HepG2 (cell line): ENCODE results near the gene SLC16A13. TPM values are rescaled to one million over a fixed set of nuclear protein-coding genes. Genes with fewer than 3 reads are reported as not detected.

Experiments
- ATAC-seq: fragments of 200-7000 bp; cut with Tn5 transposase; 3 replicates; pipeline ENCODE4 v1.9.1; 2020; ENCODE audit warnings: mild to moderate bottlenecking, moderate library complexity
- BruUV-seq: library from RNA; stranded (reverse); fragments of 400-500 nt; replicated peaks from 2 replicates; lab custom pipeline; 2021; lab: Mats Ljungman, UMichigan
- CTCF ChIA-PET: fragments of 300-600 bp; formaldehyde crosslinking; extraction: SDS; loops from one replicate; lab custom pipeline; 2021; ENCODE audit warnings: low total read pairs, inconsistent platforms, low intra/inter-chr PET ratio; lab: Yijun Ruan, JAX
- POLR2A ChIA-PET: fragments of 350-600 bp; sonication (Branson Sonifier 250); formaldehyde crosslinking; loops from one replicate; lab custom pipeline; 2020; ENCODE audit warnings: antibody characterized with exemption, inconsistent platforms; lab: Yijun Ruan, JAX
- DNase-seq: peaks from one replicate; pipeline ENCODE4 v3.0.0-alpha.2; 2015; ENCODE audit warnings: low spot score
- FAIRE-seq: peaks from 3 replicates; lab custom pipeline; 2011; peaks lifted over from hg19 to GRCh38; lab: Jason Lieb, UNC
- H2AFZ ChIP-seq: one replicate; pipeline ENCODE4 v1.6.1; 2011; ENCODE audit warnings: low read length, inconsistent platforms
- H3K27ac ChIP-seq: fragments of 300-600 bp; 3 replicates; pipeline ENCODE4 v1.8.0; 2011; ENCODE audit warnings: mixed run types, mild to moderate bottlenecking, mixed read lengths, low read length, inconsistent platforms; ENCODE audit not compliant: insufficient read depth; ENCODE audit errors: extremely low read length
- H3K27me3 ChIP-seq, 2 experiments: fragments of 200-600 bp in 1 of 2; 2 replicates in 1 of 2; 3 replicates in 1 of 2; pipeline versions ENCODE4 v1.6.0 to v1.8.0; 2011; ENCODE audit warnings: low read length in 2 of 2, mild to moderate bottlenecking in 2 of 2, moderate library complexity in 2 of 2, inconsistent platforms in 1 of 2; ENCODE audit not compliant: insufficient read depth in 2 of 2, control insufficient read depth in 1 of 2
- H3K36me3 ChIP-seq, 2 experiments: fragments of 200-600 bp in 1 of 2; replicated peaks in 1 of 2; 2 replicates in 1 of 2; 3 replicates in 1 of 2; pipeline versions ENCODE4 v1.5.1 to v1.8.0; 2011; ENCODE audit warnings: low read length in 2 of 2, inconsistent platforms in 1 of 2; ENCODE audit not compliant: insufficient read depth in 2 of 2, control insufficient read depth in 1 of 2
- H3K4me1 ChIP-seq: 2 replicates; pipeline ENCODE4 v1.5.1; 2012; ENCODE audit warnings: low read length, inconsistent platforms; ENCODE audit not compliant: insufficient read depth
- H3K4me2 ChIP-seq: 2 replicates; pipeline ENCODE4 v1.6.0; 2011; ENCODE audit warnings: low read depth, low read length, inconsistent platforms
- H3K4me3 ChIP-seq, 3 experiments: fragments of 200-600 bp in 1 of 3; sonication (generic), shearing (Covaris generic) in 1 of 3; replicated peaks in 1 of 3; 2 replicates each; pipeline ENCODE4 v1.5.1; 2011 to 2016; ENCODE audit warnings: low read length in 3 of 3, inconsistent platforms in 2 of 3, low read depth in 2 of 3, mild to moderate bottlenecking in 2 of 3, control low read depth in 1 of 3, mixed read lengths in 1 of 3; ENCODE audit not compliant: insufficient read depth in 1 of 3
- H3K79me2 ChIP-seq: one replicate; pipeline ENCODE4 v1.6.1; 2011; ENCODE audit warnings: low read length, inconsistent platforms; ENCODE audit not compliant: insufficient read depth
- H3K9ac ChIP-seq: 2 replicates; pipeline ENCODE4 v1.6.0; 2011; ENCODE audit warnings: mild to moderate bottlenecking, low read depth, low read length, inconsistent platforms; ENCODE audit not compliant: insufficient read depth
- H3K9me3 ChIP-seq: 2 replicates; pipeline ENCODE4 v1.5.1; 2012; ENCODE audit warnings: mild to moderate bottlenecking, low read length
- H4K20me1 ChIP-seq: 2 replicates; pipeline ENCODE4 v1.6.0; 2011; ENCODE audit warnings: inconsistent platforms, mild to moderate bottlenecking, low read length, moderate library complexity; ENCODE audit not compliant: insufficient read depth
- GFI1 ChIP-seq: sonication (generic); formaldehyde crosslinking; IDR thresholded peaks from 2 replicates; pipeline ENCODE4 v1.5.0; 2020; ENCODE audit warnings: missing genetic modification reagents, mild to moderate bottlenecking, borderline replicate concordance
- PTBP1 ChIP-seq: fragments of 200-400 bp; formaldehyde crosslinking; IDR thresholded peaks from 2 replicates; pipeline ENCODE4 v1.6.1; 2018; ENCODE audit warnings: low read length, low read depth; ENCODE audit not compliant: poor library complexity, severe bottlenecking
- RARA ChIP-seq: IDR thresholded peaks from 2 replicates; pipeline ENCODE4 v1.6.1; 2016; ENCODE audit warnings: missing genetic modification reagents, missing compliant biosample characterization
- ZNF629 ChIP-seq: sonication (generic); formaldehyde crosslinking; conservative IDR thresholded peaks from 2 replicates; pipeline ENCODE4 v1.5.0; 2020; ENCODE audit warnings: missing genetic modification reagents
- WGBS: methylation state at CpG from one replicate; pipeline ENCODE4 v1.1.6; 2017; ENCODE audit warnings: low lambda C conversion rate; 5-methylcytosine and 5-hydroxymethylcytosine counted together
- in situ Hi-C: cut with HindIII; loops from 2 replicates; pipeline ENCODE4 v1.10.0; 2017; ENCODE audit warnings: low pct_unique_long_range_greater_than_20kb; ENCODE audit not compliant: extremely low pct_ligation_motif_present
- intact Hi-C: fragments of 100-400 bp; cut with micrococcal nuclease; formaldehyde crosslinking; loops from one replicate; pipeline ENCODE4 v1.10.0; 2022; ENCODE audit not compliant: unreplicated experiment
- polyA plus RNA-seq, 8 experiments: library from polyadenylated mRNA; depleted of rRNA in 3 of 8; stranded (reverse) in 7 of 8; unstranded in 1 of 8; fragments of >200 nt; fragmentation: Illumina TruSeq in 4 of 8; extraction: Trizol in 4 of 8; gene quantifications; 2 replicates each; pipeline versions ENCODE4 v1.2.1 to v1.2.3, GENCODE V29; 2011 to 2016; ENCODE audit warnings: low read depth in 4 of 8, missing spikeins in 1 of 8, mixed read lengths in 1 of 8; ENCODE audit not compliant: insufficient read depth in 1 of 8
- total RNA-seq, 5 experiments: library from RNA; depleted of rRNA; stranded (reverse); fragments of >200 nt; fragmentation: Illumina TruSeq; extraction: Trizol; gene quantifications; 2 replicates each; pipeline ENCODE4 v1.2.3, GENCODE V29; 2016; ENCODE audit warnings: low read depth in 1 of 5
- TF ChIP-seq, protein P1 (sequence below): sonication (generic); formaldehyde crosslinking; IDR thresholded peaks from 2 replicates; pipeline ENCODE4 v1.4.0; 2020; ENCODE audit warnings: mild to moderate bottlenecking, missing genetic modification reagents
- TF ChIP-seq, protein P2 (sequence below), 2 experiments: sonication (generic) in 1 of 2; formaldehyde crosslinking in 1 of 2; IDR thresholded peaks; 2 replicates each; pipeline versions ENCODE4 v1.4.0 to v1.6.1; 2018 to 2020; ENCODE audit warnings: missing genetic modification reagents in 2 of 2, borderline replicate concordance in 1 of 2, low read depth in 1 of 2, mild to moderate bottlenecking in 1 of 2, missing biosample characterization in 1 of 2

Gene SLC16A13
- total and polyA plus RNA-seq, 2 of the 13 experiments (the other 11 are each of a cell fraction or from before 2014, with no cell fraction given), result 2.2 to 3.0 TPM

DNA sequence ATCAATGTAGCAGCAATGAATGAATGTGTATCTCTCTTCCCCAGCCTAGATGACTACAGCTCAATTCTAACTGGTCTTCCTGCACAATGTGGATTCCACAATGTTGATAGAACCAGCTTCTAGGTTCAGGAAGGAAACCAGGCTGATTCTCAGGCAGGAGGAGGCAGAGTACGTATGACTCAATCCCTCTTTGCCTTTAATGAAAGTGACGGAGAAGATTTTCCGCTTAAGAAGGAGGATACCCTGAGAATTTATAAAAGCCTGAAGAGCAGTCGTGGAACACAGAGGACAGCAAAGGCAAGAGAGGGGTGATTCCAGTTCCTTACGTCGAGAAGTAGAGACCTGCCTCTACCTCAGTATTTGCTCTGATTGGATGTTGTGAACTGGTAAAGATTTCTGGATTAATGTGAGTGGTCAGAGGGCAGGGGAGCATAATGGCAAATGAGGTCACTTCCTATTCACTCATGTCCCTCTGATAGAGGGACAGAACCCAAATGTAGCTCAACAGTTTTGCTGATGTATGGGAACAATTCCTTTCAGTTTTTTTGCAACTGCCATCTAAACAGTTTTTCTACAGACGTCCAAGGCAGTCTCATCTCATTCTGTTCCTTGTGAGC is 23.1 kb downstream of the SLC16A13 start:
- ATAC-seq, result no peak
- intact Hi-C loops (no loop called here), in situ Hi-C loops (no loop called here)
- ChIA-PET CTCF (no interaction called here), POLR2A (no interaction called here)
- Histone ChIP-seq H3K9me3 (no peaks in the 10 kb centered on the region), H2AFZ (no peak overlapping the region), H3K4me3 (no peak overlapping the region), H3K9ac (no peak overlapping the region), H3K27me3 (peaks cover 0 to 3% of the 10 kb centered on the region in 2 experiments; a peak in 2 of 5 replicates), H4K20me1 (no peaks in the 10 kb centered on the region), H3K79me2 (no peaks in the 10 kb centered on the region), H3K4me1 (peaks cover 16% of the 10 kb centered on the region), H3K4me2 (no peak overlapping the region), H3K36me3 (no peaks in the 10 kb centered on the region), H3K27ac (no peak overlapping the region)
- no peak for FAIRE-seq
- WGBS, result 63% methylated on average over 7 of the region's 7 CpGs
- TF ChIP-seq, protein P1, sequence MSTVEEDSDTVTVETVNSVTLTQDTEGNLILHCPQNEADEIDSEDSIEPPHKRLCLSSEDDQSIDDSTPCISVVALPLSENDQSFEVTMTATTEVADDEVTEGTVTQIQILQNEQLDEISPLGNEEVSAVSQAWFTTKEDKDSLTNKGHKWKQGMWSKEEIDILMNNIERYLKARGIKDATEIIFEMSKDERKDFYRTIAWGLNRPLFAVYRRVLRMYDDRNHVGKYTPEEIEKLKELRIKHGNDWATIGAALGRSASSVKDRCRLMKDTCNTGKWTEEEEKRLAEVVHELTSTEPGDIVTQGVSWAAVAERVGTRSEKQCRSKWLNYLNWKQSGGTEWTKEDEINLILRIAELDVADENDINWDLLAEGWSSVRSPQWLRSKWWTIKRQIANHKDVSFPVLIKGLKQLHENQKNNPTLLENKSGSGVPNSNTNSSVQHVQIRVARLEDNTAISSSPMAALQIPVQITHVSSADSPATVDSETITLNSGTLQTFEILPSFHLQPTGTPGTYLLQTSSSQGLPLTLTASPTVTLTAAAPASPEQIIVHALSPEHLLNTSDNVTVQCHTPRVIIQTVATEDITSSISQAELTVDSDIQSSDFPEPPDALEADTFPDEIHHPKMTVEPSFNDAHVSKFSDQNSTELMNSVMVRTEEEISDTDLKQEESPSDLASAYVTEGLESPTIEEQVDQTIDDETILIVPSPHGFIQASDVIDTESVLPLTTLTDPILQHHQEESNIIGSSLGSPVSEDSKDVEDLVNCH, result no peak
- TF ChIP-seq PTBP1 (no peak), GFI1 (CRISPR knock-in tag) (no peak), RARA (no peak), ZNF629 (no peak)
- TF ChIP-seq, protein P2, sequence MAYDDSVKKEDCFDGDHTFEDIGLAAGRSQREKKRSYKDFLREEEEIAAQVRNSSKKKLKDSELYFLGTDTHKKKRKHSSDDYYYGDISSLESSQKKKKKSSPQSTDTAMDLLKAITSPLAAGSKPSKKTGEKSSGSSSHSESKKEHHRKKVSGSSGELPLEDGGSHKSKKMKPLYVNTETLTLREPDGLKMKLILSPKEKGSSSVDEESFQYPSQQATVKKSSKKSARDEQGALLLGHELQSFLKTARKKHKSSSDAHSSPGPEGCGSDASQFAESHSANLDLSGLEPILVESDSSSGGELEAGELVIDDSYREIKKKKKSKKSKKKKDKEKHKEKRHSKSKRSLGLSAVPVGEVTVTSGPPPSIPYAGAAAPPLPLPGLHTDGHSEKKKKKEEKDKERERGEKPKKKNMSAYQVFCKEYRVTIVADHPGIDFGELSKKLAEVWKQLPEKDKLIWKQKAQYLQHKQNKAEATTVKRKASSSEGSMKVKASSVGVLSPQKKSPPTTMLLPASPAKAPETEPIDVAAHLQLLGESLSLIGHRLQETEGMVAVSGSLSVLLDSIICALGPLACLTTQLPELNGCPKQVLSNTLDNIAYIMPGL (CRISPR knock-in tag; IDR thresholded peaks at IDR 0.05; ENCODE audit: borderline replicate concordance in 1 of 2, low read depth in 1 of 2), result no peak
- no TSS peak for BruUV-seq
- no peak for DNase-seq
